K562 (cell line): Measurements from ENCODE around the gene LETM1. TPM values are rescaled to one million over a fixed set of nuclear protein-coding genes. Genes with fewer than 3 reads are reported as not detected.
A peak's percentile ranks its signal among the peaks of the same experiment; 100 is the strongest.

Experiments used
- CUX1 ChIP-seq: fragments of 200-800 bp; sonication (Bioruptor generic); IDR thresholded peaks from 2 replicates; pipeline ENCODE4 v1.6.1; 2016; ENCODE audit warnings: missing genetic modification characterization, missing compliant biosample characterization
- ELF1 ChIP-seq: fragments of 200-800 bp; sonication (Bioruptor generic); IDR thresholded peaks from 2 replicates; pipeline ENCODE4 v1.6.1; 2016; ENCODE audit warnings: missing genetic modification characterization, missing compliant biosample characterization
- ERF ChIP-seq: fragments of 450-650 bp; formaldehyde crosslinking; IDR thresholded peaks from 2 replicates; pipeline ENCODE4 v1.4.0; 2020; ENCODE audit warnings: mild to moderate bottlenecking, mixed read lengths
- FOXJ3 ChIP-seq: sonication (generic); formaldehyde crosslinking; IDR thresholded peaks from 2 replicates; pipeline ENCODE4 v1.4.0; 2020; ENCODE audit warnings: mild to moderate bottlenecking, missing genetic modification reagents
- HMGXB4 ChIP-seq: sonication (generic); formaldehyde crosslinking; IDR thresholded peaks from 2 replicates; pipeline ENCODE4 v1.8.1; 2023; ENCODE audit warnings: mild to moderate bottlenecking, missing genetic modification reagents
- MTA2 ChIP-seq: fragments of 450-650 bp; IDR thresholded peaks from 2 replicates; pipeline ENCODE4 v1.6.1; 2016; ENCODE audit warnings: low read depth
- PCBP1 ChIP-seq: fragments of 200-400 bp; formaldehyde crosslinking; IDR thresholded peaks from 2 replicates; pipeline ENCODE4 v1.6.1; 2018; ENCODE audit warnings: mild to moderate bottlenecking, low read depth, low read length; ENCODE audit not compliant: poor library complexity, severe bottlenecking
- PHB ChIP-seq: fragments of 250-450 bp; sonication (Bioruptor Pico); IDR thresholded peaks from 2 replicates; pipeline ENCODE4 v1.5.0; 2021
- RB1 ChIP-seq: fragments of 450-650 bp; IDR thresholded peaks from 2 replicates; pipeline ENCODE4 v1.6.1; 2017; ENCODE audit warnings: low read depth, mild to moderate bottlenecking
- RBM22 ChIP-seq: fragments of 200-400 bp; formaldehyde crosslinking; IDR thresholded peaks from 2 replicates; pipeline ENCODE4 v1.6.1; 2018; ENCODE audit warnings: low read length, low read depth; ENCODE audit not compliant: poor library complexity, severe bottlenecking
- SNIP1 ChIP-seq: fragments of 450-650 bp; IDR thresholded peaks from 2 replicates; pipeline ENCODE4 v1.7.1; 2017; ENCODE audit warnings: low read depth, mild to moderate bottlenecking
- SNRNP70 ChIP-seq: fragments of 200-400 bp; formaldehyde crosslinking; optimal IDR thresholded peaks from 2 replicates; pipeline ENCODE3; 2017; ENCODE audit warnings: low read depth, low read length
- SRSF1 ChIP-seq: fragments of 200-400 bp; formaldehyde crosslinking; IDR thresholded peaks from 2 replicates; pipeline ENCODE4 v1.6.1; 2017; ENCODE audit warnings: mild to moderate bottlenecking, low read depth, low read length, moderate library complexity
- ZNF12 ChIP-seq: sonication (generic); formaldehyde crosslinking; IDR thresholded peaks from 2 replicates; pipeline ENCODE4 v1.4.0; 2020; ENCODE audit warnings: mild to moderate bottlenecking, missing genetic modification reagents
- ZNF778 ChIP-seq: fragments of 450-650 bp; formaldehyde crosslinking; IDR thresholded peaks from 2 replicates; pipeline ENCODE4 v1.4.0; 2020; ENCODE audit warnings: mild to moderate bottlenecking, moderate library complexity
- polyA plus RNA-seq, 8 experiments: library from polyadenylated mRNA; depleted of rRNA in 4 of 8; stranded (reverse) in 5 of 8; unstranded in 3 of 8; fragments of >200 nt; fragmentation: Nextera tagmentation in 2 of 8; fragmentation: Illumina TruSeq in 1 of 8; extraction: Ambion mirVana in 2 of 8; extraction: Trizol in 1 of 8; gene quantifications; 2 replicates each; pipeline versions ENCODE4 v1.2.1 to v1.2.3, GENCODE V29; 2011 to 2014; ENCODE audit warnings: inconsistent platforms in 1 of 8, missing spikeins in 1 of 8
- total RNA-seq, 7 experiments: library from RNA; depleted of rRNA in 6 of 7; stranded (reverse); fragments of >200 nt in 6 of 7; fragmentation: Illumina TruSeq in 2 of 7; extraction: Trizol in 2 of 7; gene quantifications; 2 replicates each; pipeline versions ENCODE4 v1.2.1 to v1.2.3, GENCODE V29; 2011 to 2021; ENCODE audit warnings: low replicate concordance in 1 of 7
- TF ChIP-seq, protein P1 (sequence below): sonication (generic); formaldehyde crosslinking; IDR thresholded peaks from 2 replicates; pipeline ENCODE4 v1.8.0; 2023; ENCODE audit warnings: mild to moderate bottlenecking, missing genetic modification reagents
- TF ChIP-seq, protein P2 (sequence below): fragments of 150-350 bp; conservative IDR thresholded peaks from 2 replicates; pipeline ENCODE4 v1.6.1; 2014; ENCODE audit warnings: low read length

LETM1 gene
- total and polyA plus RNA-seq, 9 of the 15 experiments (the other 6 are each of a cell fraction or from before 2014, with no cell fraction given) = 3.9 to 109 (median 35.0) TPM

DNA sequence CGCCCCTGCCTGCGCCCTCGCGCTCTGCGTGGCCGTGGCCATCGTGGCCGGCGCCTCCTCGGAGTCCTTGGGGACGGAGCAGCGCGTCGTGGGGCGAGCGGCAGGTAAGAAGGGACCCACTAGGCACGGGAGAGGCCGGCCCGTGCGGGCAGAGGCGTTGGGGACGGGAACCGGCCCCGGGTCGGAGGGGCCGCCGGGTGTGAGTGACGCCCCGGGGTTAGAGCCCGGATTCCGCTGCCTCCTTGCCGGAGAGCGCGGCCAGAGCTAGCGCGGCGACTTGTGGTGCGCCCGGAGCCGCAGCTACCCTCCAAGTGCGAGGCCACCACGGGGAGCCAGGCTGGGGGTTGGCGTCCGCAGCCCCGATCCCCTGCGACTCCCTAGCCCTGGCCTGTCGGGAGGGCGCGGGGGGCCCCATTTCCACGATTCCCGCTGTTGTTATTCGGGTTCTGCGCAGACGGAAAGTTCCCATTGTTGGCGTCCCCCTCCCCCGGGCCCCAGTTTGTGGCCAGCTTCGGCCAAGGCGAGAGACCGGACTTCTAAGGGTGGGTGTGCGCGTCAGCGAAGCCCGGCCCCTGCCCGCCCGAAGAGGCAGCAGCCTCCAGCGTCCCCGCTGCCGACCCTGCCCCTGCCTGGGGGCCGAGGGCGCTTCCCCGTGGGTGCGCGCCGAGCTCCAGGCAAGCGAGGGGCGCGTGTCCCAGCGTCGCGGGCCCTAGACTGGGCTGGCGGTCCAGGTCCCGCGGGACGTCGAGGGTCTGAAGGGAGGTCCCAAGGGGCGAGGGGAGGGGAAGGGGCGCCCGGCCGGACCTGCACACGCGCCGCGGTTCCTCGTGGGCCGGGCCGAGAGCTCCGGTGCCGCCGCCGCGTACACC, 61.8 kb downstream of the LETM1 start (continued):
- TF ChIP-seq, protein P1, sequence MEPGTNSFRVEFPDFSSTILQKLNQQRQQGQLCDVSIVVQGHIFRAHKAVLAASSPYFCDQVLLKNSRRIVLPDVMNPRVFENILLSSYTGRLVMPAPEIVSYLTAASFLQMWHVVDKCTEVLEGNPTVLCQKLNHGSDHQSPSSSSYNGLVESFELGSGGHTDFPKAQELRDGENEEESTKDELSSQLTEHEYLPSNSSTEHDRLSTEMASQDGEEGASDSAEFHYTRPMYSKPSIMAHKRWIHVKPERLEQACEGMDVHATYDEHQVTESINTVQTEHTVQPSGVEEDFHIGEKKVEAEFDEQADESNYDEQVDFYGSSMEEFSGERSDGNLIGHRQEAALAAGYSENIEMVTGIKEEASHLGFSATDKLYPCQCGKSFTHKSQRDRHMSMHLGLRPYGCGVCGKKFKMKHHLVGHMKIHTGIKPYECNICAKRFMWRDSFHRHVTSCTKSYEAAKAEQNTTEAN (CRISPR knock-in tag) = no peak
- no peak for TF ChIP-seq CUX1 (CRISPR knock-in tag)
- TF ChIP-seq RBM22 = no peak
- no peak for TF ChIP-seq HMGXB4 (CRISPR knock-in tag)
- TF ChIP-seq RB1 = no peak
- no peak for TF ChIP-seq SNIP1
- no peak for TF ChIP-seq SNRNP70
- TF ChIP-seq ELF1 = no peak
- TF ChIP-seq SRSF1 = no peak
- TF ChIP-seq ERF (CRISPR knock-in tag) = no peak
- TF ChIP-seq FOXJ3 (CRISPR knock-in tag) = no peak
- no peak for TF ChIP-seq MTA2
- TF ChIP-seq ZNF778 (CRISPR knock-in tag) = no peak
- TF ChIP-seq, protein P2, sequence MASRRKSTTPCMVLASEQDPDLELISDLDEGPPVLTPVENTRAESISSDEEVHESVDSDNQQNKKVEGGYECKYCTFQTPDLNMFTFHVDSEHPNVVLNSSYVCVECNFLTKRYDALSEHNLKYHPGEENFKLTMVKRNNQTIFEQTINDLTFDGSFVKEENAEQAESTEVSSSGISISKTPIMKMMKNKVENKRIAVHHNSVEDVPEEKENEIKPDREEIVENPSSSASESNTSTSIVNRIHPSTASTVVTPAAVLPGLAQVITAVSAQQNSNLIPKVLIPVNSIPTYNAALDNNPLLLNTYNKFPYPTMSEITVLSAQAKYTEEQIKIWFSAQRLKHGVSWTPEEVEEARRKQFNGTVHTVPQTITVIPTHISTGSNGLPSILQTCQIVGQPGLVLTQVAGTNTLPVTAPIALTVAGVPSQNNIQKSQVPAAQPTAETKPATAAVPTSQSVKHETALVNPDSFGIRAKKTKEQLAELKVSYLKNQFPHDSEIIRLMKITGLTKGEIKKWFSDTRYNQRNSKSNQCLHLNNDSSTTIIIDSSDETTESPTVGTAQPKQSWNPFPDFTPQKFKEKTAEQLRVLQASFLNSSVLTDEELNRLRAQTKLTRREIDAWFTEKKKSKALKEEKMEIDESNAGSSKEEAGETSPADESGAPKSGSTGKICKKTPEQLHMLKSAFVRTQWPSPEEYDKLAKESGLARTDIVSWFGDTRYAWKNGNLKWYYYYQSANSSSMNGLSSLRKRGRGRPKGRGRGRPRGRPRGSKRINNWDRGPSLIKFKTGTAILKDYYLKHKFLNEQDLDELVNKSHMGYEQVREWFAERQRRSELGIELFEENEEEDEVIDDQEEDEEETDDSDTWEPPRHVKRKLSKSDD = no peak
- 0 out of 2 replicates have a peak, but pooled peaks have one; percentile 54 for TF ChIP-seq ZNF12 (CRISPR knock-in tag)
- TF ChIP-seq PHB (CRISPR knock-in tag) = no peak
- TF ChIP-seq PCBP1 = peak; percentile 51
